ENCODE data around the gene EYS. TPM values are rescaled to one million over a fixed set of nuclear protein-coding genes. Genes with fewer than 3 reads are reported as not detected.
"Not testable (repeated sequence)": the region's sequence is repeated elsewhere in the genome, so short reads cannot be mapped to it uniquely, and the experiment has no call there.

The EYS gene
- total RNA-seq, 1 experiment from 2014 or later, result 0.98 TPM

GRCh38 chr6:63912887-63913286 lies 1794.1 kb downstream of the EYS start:
- DNase-seq (ENCODE audit: low read depth), result no peak

GRCh38 chr6:63910863-63911551 lies 1796.0 kb downstream of the EYS start:
- no peak for DNase-seq (ENCODE audit: low read depth)

- DNase-seq (ENCODE audit: low read depth), result peak; percentile 42
These were observed 1802.3 kb downstream of the EYS start for GRCh38 chr6:63904650-63905248.

- peak; percentile 44 for DNase-seq (ENCODE audit: low read depth)
These were observed 1807.5 kb downstream of the EYS start for GRCh38 chr6:63899550-63899949.

- peak; percentile 13 for DNase-seq (ENCODE audit: low read depth)
These were observed 1809.1 kb downstream of the EYS start for GRCh38 chr6:63897952-63898351.

GRCh38 chr6:63897459-63897858 lies 1809.6 kb downstream of the EYS start:
- DNase-seq (ENCODE audit: low read depth), result peak; percentile 77

GRCh38 chr6:63888416-63888815 lies 1818.6 kb downstream of the EYS start:
- DNase-seq (ENCODE audit: low read depth), result no peak

GRCh38 chr6:63887804-63888203 lies 1819.2 kb downstream of the EYS start:
- not testable (repeated sequence) for DNase-seq (ENCODE audit: low read depth)

GRCh38 chr6:63887002-63887751 lies 1819.8 kb downstream of the EYS start:
- DNase-seq (ENCODE audit: low read depth), result no peak

- DNase-seq (ENCODE audit: low read depth), result no peak
These were observed 1820.7 kb downstream of the EYS start for GRCh38 chr6:63886341-63886740.

- no peak for DNase-seq (ENCODE audit: low read depth)
These were observed 1823.4 kb downstream of the EYS start for GRCh38 chr6:63883597-63883996.

GRCh38 chr6:63882208-63882607 lies 1824.8 kb downstream of the EYS start:
- no peak for DNase-seq (ENCODE audit: low read depth)

- no peak for DNase-seq (ENCODE audit: low read depth)
These were observed 1825.2 kb downstream of the EYS start for GRCh38 chr6:63881791-63882190.

GRCh38 chr6:63872233-63872632 lies 1834.8 kb downstream of the EYS start:
- DNase-seq (ENCODE audit: low read depth), result no peak

GRCh38 chr6:63868351-63868750 lies 1838.7 kb downstream of the EYS start:
- DNase-seq (ENCODE audit: low read depth), result no peak

GRCh38 chr6:63864671-63865318 lies 1842.2 kb downstream of the EYS start:
- no peak for DNase-seq (ENCODE audit: low read depth)

- no peak for DNase-seq (ENCODE audit: low read depth)
These were observed 1843.0 kb downstream of the EYS start for GRCh38 chr6:63864061-63864460.

- DNase-seq (ENCODE audit: low read depth), result no peak
These were observed 1844.4 kb downstream of the EYS start for GRCh38 chr6:63862486-63863198.

GRCh38 chr6:63859528-63859927 lies 1847.5 kb downstream of the EYS start:
- peak; percentile 15 for DNase-seq (ENCODE audit: low read depth)

GRCh38 chr6:63858691-63859090 lies 1848.3 kb downstream of the EYS start:
- DNase-seq (ENCODE audit: low read depth), result no peak

GRCh38 chr6:63856271-63856670 lies 1850.8 kb downstream of the EYS start:
- DNase-seq (ENCODE audit: low read depth), result no peak

- DNase-seq (ENCODE audit: low read depth), result peak; percentile 72
These were observed 1862.7 kb downstream of the EYS start for GRCh38 chr6:63844287-63844686.
